HG03280 (cell line): Measurements from ENCODE around the gene ABCD3.

Experiments used
- ATAC-seq: cut with Tn5 transposase; IDR thresholded peaks from one replicate; pipeline ENCODE4 v1.9.1; 2021; ENCODE audit warnings: mild to moderate bottlenecking, moderate library complexity; ENCODE audit not compliant: unreplicated experiment

ABCD3 gene

GRCh38 chr1:94522304-94522703 is 104.1 kb downstream of the ABCD3 start:
- no peak for ATAC-seq

GRCh38 chr1:94524531-94524930 is 106.3 kb downstream of the ABCD3 start:
- ATAC-seq: no peak

DNA sequence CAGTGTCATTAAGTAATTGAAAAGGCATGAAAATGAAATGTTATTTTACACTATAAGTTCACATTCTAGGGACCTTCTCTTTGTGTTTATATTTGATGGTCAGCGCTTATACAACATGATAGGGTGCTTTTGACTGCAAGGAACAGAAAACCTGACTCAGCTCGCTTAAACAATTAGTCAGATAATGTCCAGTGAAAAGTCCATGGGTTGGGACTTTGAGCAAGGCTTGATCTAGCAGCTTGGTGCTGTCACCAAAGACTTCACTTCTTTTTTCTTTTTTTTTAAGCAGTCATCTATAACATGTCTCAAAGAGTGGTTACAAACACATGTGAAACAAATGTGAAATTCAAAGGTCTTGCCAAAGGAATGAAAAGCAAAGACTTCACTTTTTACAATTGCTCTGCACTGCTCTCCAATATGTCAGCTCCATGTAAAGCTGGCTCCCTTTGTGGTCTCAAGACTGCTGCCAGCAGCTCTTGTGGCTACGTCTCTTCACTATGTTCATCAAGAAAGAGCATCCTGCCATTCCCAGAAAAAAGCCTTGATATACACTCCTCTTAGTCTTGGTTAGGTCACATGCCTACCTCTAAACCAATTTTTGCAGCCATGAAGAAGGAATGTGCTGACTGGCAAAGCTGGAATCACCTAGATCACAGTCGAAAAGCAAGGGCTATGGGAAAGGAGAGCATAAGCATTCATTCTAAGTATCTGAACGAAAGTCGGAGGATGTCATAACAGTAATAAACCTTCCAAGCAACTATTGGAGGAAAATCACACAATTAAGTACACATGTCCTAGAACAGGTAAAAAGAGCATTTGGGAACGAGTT is 108.2 kb downstream of the ABCD3 start:
- no peak for ATAC-seq

DNA sequence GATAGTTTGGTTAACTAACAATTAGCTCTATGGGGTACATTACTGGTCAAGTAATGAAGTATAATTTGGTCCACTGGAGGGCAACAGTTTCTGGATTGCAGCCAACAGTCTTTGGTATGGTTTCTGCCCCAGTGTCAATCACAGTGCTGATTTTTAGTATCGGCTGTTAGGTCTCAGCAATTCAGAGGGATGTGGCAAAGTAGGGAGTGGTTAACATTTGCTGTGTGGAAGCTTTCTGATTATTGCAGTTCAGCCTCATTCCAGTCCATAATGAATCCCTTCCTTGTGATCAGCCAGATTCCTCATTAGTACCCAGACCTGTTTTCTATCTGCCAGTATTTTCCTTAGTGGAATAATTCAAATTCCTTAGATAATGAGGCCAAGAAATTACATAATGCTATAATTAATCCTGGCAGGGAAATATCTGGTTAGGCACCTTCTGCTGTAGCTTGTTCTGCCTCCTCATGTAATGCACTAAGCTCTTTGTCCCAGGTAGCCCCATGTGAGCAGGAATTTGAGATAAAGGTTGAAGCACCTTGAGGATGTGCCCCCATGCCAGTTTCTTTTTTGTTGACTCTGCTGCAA is 109.3 kb downstream of the ABCD3 start:
- no peak for ATAC-seq

DNA sequence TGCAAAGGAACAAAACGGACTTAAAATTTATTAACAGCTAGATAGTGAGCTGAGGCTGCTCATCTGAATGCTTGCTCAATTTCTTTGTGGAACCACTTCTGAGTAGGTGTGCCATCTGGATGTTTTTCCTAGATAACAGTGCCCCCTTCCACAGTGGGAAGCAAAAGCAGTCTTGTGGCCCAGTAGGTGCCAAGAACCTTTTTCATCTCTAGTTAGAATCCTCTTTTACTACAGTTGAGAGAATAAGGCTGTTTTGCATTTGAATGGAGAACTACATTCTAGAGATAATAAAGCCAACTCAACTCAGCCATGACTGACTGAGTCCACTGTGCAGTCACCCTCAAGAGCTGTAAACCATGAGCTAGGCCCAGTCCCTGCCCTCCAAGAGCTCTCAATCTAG is 110.1 kb downstream of the ABCD3 start:
- no peak for ATAC-seq

DNA sequence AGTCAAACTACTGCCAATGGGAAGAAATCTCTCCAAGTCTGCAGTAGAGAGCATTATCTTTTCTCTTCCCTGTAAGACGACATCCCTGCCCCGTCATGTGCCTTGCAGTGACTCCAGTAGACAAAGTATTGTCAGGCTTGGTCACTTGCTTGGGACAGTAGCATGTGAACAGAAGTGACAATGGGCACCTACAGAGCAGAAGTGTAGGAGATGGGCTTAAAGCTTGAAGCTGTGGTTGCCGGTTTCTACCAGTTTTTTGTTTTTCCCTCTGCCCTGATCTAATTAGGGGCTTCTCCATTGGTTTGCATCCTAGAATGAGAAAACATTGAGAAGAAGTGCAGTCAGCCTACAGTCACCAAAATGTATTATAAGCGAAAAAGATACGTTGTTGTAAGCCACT is 110.6 kb downstream of the ABCD3 start:
- no peak for ATAC-seq

- no peak for ATAC-seq
Observed at GRCh38 chr1:94529416-94529815, 111.2 kb downstream of the ABCD3 start.

GRCh38 chr1:94530373-94530878 is 112.2 kb downstream of the ABCD3 start:
- ATAC-seq: no peak

DNA sequence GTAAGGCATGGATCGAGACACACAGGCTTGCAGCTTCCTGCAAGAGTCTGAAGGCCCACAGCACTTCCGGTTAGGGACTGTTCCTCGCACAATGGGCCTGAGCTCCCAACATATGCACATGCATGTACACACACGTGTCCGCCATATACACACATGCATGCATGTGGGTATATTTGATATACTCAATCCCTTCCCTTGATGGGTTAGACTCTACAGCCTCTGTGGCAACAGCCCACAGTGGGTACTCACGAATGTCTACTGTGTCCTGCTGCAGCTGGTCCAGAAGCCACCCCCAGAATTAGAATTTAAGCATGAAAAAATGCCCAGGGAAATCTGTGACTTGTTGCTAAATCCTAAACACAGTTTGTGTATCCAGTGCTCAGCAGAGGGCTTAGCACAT is 113.5 kb downstream of the ABCD3 start:
- no peak for ATAC-seq

- ATAC-seq: no peak
Observed at GRCh38 chr1:94532077-94532476, 113.9 kb downstream of the ABCD3 start.

GRCh38 chr1:94535095-94535494 is 116.9 kb downstream of the ABCD3 start:
- no peak for ATAC-seq

DNA sequence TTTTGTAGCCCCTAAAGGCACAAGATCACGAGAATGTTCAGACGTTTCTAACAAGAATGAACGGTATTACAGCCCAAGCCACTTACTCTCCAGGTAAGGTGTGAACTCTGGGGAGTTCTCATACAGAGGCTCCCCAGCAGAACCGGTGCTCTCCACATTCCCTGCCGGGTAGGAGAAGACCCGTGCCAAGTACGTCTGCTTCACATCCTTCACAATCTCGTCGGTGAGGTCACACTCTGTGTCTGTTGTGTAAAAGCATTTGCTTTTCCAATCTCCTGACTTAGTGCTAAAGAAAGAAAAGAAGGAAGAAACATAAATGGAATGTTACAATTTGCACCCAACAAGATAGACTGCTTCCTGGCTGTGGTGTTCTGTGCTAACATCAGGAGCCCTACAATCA is 117.7 kb downstream of the ABCD3 start:
- ATAC-seq: no peak

- no peak for ATAC-seq
Observed at GRCh38 chr1:94537254-94537653, 119.1 kb downstream of the ABCD3 start.

- no peak for ATAC-seq
Observed at GRCh38 chr1:94538243-94538827, 120.1 kb downstream of the ABCD3 start.

DNA sequence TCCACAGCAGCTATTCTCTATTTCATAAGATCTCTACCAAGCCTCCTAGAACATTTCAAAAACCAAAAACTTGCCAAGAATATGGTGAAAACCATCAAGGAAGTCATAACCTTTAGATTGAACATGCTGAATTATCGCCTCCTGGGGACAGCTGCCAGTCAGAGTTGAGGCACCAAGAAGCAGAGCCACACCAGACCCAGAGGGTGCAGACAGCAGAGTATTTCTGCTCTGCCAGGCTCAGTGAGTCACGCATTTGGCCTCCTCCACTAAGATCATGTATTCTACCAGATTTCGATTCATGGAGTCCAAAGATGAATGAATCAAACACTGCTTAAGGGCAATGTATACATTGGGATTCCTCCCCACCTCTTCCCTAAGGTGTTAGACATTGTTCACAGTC is 121.3 kb downstream of the ABCD3 start:
- no peak for ATAC-seq

- ATAC-seq: no peak
Observed at GRCh38 chr1:94540440-94541245, 122.5 kb downstream of the ABCD3 start.

DNA sequence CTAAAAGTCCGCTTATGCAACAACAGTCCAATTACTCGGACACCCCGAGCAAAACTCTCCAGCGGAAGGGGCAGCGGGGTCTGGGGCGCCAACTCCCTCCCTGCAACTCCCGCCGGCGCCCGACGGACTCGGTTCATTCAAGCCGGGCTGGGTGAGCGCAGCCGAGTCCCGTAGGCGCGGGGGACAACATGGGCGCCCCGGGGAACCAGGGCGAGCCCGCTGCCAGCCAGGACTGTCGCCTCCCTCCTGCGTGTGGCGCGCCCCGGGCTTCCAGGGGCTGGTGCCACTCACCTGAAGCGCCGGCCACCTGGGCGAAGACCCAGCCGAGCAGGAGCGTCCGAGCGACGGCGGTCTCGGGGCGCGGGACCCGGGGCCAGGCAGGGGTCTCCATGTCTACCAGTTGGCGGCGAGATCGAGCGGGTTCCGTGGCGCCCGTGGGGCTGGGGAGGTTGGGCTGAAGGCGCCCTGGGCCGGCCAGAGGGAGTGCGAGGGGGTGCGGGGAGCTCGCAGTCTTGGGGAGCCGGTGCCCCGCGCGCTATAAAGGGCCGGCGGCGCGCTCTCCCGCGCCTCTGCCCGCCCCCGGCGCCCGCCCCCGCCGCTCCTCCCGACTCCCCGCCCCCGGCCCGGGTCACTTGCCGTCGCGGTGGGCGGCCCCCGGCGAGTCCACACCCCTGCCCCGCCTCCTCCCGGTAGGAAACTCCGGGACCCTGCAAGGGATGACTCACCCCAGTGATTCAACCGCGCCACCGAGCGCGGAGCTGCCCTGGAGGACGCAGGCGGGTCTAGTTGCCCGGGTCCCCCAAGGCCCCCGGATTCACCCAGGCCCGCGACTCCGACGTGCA is 123.3 kb downstream of the ABCD3 start, which contains the start of gene F3:
Gene F3 (minus strand): TSS at position 514 of the 842 bp plus-strand sequence. CDS start 123 bp downstream, at position 391.
- ATAC-seq: no peak

- ATAC-seq: no peak
Observed at GRCh38 chr1:94542088-94542870, 124.1 kb downstream of the ABCD3 start.

DNA sequence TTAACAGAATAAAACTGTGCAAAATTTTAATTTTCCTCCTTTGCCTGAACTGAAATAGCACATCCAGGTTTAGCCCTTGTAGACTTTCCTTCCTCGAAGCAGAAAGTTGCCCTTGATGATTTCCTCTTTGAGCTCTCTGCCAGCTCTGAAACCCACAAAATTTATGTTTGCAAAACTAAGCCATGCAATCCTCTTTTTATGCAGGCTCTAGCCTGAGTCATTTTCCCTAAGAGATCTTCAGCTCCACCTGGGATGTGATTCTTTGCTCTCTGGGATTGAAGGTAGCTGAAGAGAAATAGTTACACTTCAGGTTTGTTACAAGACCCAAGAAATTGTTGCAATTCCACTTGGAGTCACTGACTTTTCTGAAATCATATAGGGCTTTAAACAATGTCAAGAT is 124.8 kb downstream of the ABCD3 start:
- ATAC-seq: no peak
